ENCODE measurements around the gene SHMT2.

The SHMT2 gene

GRCh38 chr12:57226588-57227314 is 2.8 kb upstream of the SHMT2 start:
- DNase-seq (ENCODE audit: low read depth in 2 of 2): no peak

GRCh38 chr12:57227315-57228115 is 2.0 kb upstream of the SHMT2 start:
- no peak for DNase-seq (ENCODE audit: low read depth in 2 of 2)

GRCh38 chr12:57229046-57229633 is 371 bp upstream of the SHMT2 start:
- no peak for DNase-seq (ENCODE audit: low read depth in 2 of 2)

GRCh38 chr12:57230381-57231155 is 1.1 kb downstream of the SHMT2 start:
- DNase-seq (ENCODE audit: low read depth in 2 of 2): no peak

GRCh38 chr12:57231276-57232021 is 1.9 kb downstream of the SHMT2 start:
- DNase-seq (ENCODE audit: low read depth in 2 of 2): no peak

GRCh38 chr12:57232156-57232756 is 2.7 kb downstream of the SHMT2 start:
- no peak for DNase-seq (ENCODE audit: low read depth in 2 of 2)

GRCh38 chr12:57233357-57234232 is 4.1 kb downstream of the SHMT2 start:
- DNase-seq (ENCODE audit: low read depth in 2 of 2): no peak

GRCh38 chr12:57234233-57234570 is 4.7 kb downstream of the SHMT2 start:
- DNase-seq (ENCODE audit: low read depth in 2 of 2): no peak

- no peak for DNase-seq (ENCODE audit: low read depth in 2 of 2)
These were observed 5.1 kb downstream of the SHMT2 start for GRCh38 chr12:57234571-57235016.

- no peak for DNase-seq (ENCODE audit: low read depth in 2 of 2)
These were observed 5.7 kb downstream of the SHMT2 start for GRCh38 chr12:57235017-57235727.

GRCh38 chr12:57235728-57236131 is 6.2 kb downstream of the SHMT2 start:
- DNase-seq (ENCODE audit: low read depth in 2 of 2): no peak

GRCh38 chr12:57236201-57236924 is 6.9 kb downstream of the SHMT2 start:
- no peak for DNase-seq (ENCODE audit: low read depth in 2 of 2)

- no peak for DNase-seq (ENCODE audit: low read depth in 2 of 2)
These were observed 7.5 kb downstream of the SHMT2 start for GRCh38 chr12:57236925-57237595.

GRCh38 chr12:57237596-57237931 is 8.1 kb downstream of the SHMT2 start:
- DNase-seq (ENCODE audit: low read depth in 2 of 2): no peak

- DNase-seq (ENCODE audit: low read depth in 2 of 2): no peak
These were observed 8.7 kb downstream of the SHMT2 start for GRCh38 chr12:57237932-57238853.

GRCh38 chr12:57238854-57239554 is 9.5 kb downstream of the SHMT2 start:
- peak; percentile 62 for DNase-seq (ENCODE audit: low read depth in 2 of 2)
